Measurements from ENCODE around the gene OTOG.

DNA sequence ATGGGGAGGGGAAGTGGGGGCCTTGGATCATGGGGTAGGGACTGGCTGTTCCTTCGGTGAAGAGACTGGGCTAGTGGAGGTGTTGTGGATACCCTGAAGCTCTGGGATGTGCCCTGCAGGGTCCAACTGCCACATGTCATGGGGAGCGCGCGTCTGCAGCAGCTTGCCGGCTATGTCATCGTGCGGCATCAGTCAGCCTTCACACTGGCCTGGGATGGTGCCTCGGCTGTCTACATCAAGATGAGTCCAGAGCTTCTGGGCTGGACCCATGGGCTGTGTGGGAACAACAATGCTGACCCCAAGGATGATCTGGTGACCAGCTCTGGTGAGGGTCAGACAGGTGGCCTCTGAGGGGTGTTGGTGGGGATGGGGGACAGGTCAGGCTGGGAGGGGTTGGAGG, 9.9 kb downstream of the OTOG start:
- TF ChIP-seq, protein P1, sequence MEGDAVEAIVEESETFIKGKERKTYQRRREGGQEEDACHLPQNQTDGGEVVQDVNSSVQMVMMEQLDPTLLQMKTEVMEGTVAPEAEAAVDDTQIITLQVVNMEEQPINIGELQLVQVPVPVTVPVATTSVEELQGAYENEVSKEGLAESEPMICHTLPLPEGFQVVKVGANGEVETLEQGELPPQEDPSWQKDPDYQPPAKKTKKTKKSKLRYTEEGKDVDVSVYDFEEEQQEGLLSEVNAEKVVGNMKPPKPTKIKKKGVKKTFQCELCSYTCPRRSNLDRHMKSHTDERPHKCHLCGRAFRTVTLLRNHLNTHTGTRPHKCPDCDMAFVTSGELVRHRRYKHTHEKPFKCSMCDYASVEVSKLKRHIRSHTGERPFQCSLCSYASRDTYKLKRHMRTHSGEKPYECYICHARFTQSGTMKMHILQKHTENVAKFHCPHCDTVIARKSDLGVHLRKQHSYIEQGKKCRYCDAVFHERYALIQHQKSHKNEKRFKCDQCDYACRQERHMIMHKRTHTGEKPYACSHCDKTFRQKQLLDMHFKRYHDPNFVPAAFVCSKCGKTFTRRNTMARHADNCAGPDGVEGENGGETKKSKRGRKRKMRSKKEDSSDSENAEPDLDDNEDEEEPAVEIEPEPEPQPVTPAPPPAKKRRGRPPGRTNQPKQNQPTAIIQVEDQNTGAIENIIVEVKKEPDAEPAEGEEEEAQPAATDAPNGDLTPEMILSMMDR (conservative IDR thresholded peaks at IDR 0.05; ENCODE audit: low read depth, low read length) = no peak
- no peak for TF ChIP-seq EZH2 (IDR thresholded peaks at IDR 0.05; ENCODE audit: low read length, unreplicated experiment)
- TF ChIP-seq EZH2phosphoT487 (IDR thresholded peaks at IDR 0.05; ENCODE audit: borderline replicate concordance, low read length) = no peak
